KOPT-K1 (cell line): Measurements from ENCODE around the gene C22orf39.

Source experiments
- H3K27ac ChIP-seq: fragments of 200-600 bp; sonication (generic); 2 replicates; pipeline ENCODE4 v1.5.1; 2016; ENCODE audit warnings: antibody characterized with exemption, mild to moderate bottlenecking, low read depth, low read length; ENCODE audit not compliant: poor library complexity, severe bottlenecking
- H3K36me3 ChIP-seq: fragments of 200-600 bp; sonication (generic); 2 replicates; pipeline ENCODE4 v1.5.1; 2017; ENCODE audit warnings: antibody characterized with exemption, mild to moderate bottlenecking, low read length, moderate library complexity; ENCODE audit not compliant: insufficient read depth
- H3K9me3 ChIP-seq: fragments of 200-600 bp; sonication (generic); 2 replicates; pipeline ENCODE4 v1.5.1; 2017; ENCODE audit warnings: antibody characterized with exemption, low read length, mild to moderate bottlenecking; ENCODE audit not compliant: insufficient read depth, poor library complexity, severe bottlenecking

Gene C22orf39

DNA sequence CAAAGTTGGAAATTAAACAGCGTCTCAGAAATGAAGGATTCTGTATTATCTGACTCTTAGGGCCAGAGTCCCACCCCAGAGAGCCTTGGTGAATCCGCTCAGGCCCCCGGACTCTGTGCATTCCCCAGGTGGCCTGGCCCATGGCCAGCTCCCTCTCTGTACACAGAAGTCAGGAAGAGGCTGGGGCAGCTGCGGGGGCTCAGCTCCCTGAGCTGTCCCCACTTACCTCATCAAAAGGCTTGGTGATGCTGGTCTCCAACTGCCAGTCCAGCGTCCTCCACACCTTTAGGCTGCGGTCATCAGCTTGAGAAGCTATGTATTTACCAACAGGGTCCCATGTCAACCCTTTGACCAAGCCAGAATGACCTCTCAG is 51.0 kb downstream of the C22orf39 start:
- Histone ChIP-seq H3K9me3 (no peaks in the 10 kb centered on the region), H3K36me3 (peaks cover 98% of the 10 kb centered on the region)

DNA sequence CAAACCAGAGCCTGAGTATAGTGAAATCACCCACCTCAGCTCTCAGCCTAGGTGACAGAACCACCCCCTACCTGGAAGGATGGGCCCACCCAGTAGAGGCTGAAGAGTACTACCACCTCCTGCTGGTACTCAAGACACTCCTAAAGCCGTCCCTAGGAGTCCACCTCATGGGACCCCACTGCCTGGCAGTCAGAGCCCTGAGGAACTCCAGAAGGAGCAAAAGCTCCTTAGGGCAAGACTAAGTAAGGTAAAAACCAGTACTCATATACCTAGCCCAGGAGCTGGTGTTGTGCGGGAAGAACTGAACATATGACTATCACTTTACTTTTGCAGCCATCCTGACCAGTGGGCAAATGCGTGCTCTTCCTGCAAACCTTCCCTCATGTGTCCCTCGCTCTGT is 52.2 kb downstream of the C22orf39 start:
- Histone ChIP-seq H3K27ac (no peak overlapping the region), H3K36me3 (peaks cover 96% of the 10 kb centered on the region), H3K9me3 (no peaks in the 10 kb centered on the region)

More for the DNA sequence above, 51.0 kb downstream of the C22orf39 start:
- no peak overlapping the region for H3K27ac ChIP-seq

DNA sequence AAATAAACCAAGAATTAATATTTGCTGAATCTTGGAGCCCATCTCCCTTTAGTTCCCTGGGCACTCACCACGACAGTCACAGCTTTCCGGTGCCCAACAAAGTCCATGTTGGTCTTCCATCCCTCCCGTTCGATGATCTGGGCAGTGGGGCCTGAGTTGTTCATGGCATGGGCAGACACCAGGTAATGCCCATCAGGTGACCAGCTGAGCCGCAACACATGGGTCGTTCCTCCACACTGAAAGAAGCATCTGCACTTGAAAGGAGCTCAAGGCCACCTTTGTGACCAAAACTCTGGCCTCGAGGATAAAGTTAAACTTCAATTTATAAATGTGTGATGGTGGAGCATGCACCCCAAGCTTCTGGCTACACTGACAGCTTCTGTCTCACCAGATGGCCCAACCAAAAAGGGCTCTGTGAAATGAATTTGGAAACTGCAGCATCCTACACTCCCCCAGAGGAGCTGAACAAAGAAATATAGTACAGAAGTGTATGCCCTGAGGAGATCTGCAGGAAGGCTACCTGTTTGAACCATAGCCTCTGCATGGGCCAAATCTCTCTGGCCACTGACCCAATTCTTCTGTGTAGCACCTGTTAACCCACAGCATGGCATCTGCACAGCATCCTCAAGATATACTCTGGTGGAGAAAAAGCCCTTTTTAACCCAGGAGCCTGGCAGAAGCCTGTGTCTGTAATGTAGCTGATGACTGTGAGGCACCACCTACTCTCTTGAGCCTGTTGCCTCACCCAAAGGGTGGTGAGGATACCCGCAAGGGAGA is 53.0 kb downstream of the C22orf39 start:
- H3K36me3 ChIP-seq: peaks cover 97% of the 10 kb centered on the region
- no peaks in the 10 kb centered on the region for H3K9me3 ChIP-seq
- no peak overlapping the region for H3K27ac ChIP-seq

DNA sequence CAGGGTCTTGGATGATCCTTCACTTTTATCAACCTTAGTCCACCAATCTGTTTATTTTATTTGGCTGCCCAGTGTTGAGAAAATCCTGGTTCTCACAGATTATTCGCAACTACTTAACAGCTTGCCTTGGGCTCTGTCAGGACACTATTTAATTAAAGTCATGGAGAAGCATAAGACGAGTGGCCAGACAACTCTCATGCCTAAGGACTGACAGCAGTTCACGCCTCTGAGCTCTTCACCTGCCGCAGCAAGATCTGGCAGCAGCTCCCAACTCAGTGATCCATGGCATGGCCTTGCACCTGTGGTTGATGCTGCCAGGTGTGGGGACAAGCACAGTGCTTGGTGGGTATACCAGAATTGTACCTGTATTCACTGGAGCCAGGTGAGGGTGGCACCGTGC is 53.8 kb downstream of the C22orf39 start:
- Histone ChIP-seq H3K27ac (no peak overlapping the region), H3K9me3 (no peaks in the 10 kb centered on the region), H3K36me3 (peaks cover 97% of the 10 kb centered on the region)
